Cardiac muscle cell (in vitro differentiated cells and primary cell): ENCODE data around the gene CEP41. TPM values are rescaled to one million over a fixed set of nuclear protein-coding genes. Genes with fewer than 3 reads are reported as not detected.

Experiments used
- DNase-seq, 2 donors: peaks; one replicate each; pipeline versions ENCODE4 v3.0.0 to v3.0.0-alpha.2; 2010 to 2017; ENCODE audit warnings: low read depth in 1 of 2, low spot score in 1 of 2
- H3K27ac ChIP-seq: fragments of 200-600 bp; sonication (generic); 2 replicates; pipeline ENCODE4 v1.5.1; 2016
- H3K27me3 ChIP-seq: fragments of 200-600 bp; sonication (generic); 2 replicates; pipeline ENCODE4 v1.6.0; 2016; ENCODE audit warnings: control low read depth
- H3K36me3 ChIP-seq: fragments of 200-600 bp; sonication (generic); 2 replicates; pipeline ENCODE4 v1.5.1; 2016; ENCODE audit warnings: control low read depth
- H3K4me1 ChIP-seq: fragments of 200-600 bp; sonication (generic); 2 replicates; pipeline ENCODE4 v1.8.1; 2017; ENCODE audit warnings: low read depth, mild to moderate bottlenecking, mixed run types
- H3K4me3 ChIP-seq: fragments of 200-600 bp; sonication (generic); 2 replicates; pipeline ENCODE4 v1.5.1; 2016; ENCODE audit warnings: mild to moderate bottlenecking
- H3K9me3 ChIP-seq: fragments of 200-600 bp; sonication (generic); 2 replicates; pipeline ENCODE4 v1.5.1; 2017; ENCODE audit warnings: low read depth, mild to moderate bottlenecking, control low read depth
- CTCF ChIP-seq: IDR thresholded peaks from 2 replicates; pipeline ENCODE4 v1.5.1; 2012; ENCODE audit warnings: low read depth, mild to moderate bottlenecking, low read length
- polyA plus RNA-seq: library from polyadenylated mRNA; unstranded; fragments of >200 nt; fragmentation: Nextera tagmentation; extraction: Ambion mirVana; gene quantifications from 2 replicates; pipeline ENCODE4 v1.2.1, GENCODE V29; 2016
- total RNA-seq: library from RNA; depleted of rRNA; stranded (reverse); fragments of >200 nt; gene quantifications from 2 replicates; pipeline ENCODE4 v1.2.3, GENCODE V29; 2016

Gene CEP41
- total and polyA plus RNA-seq, 2 experiments from 2014 or later = 8.0 to 27.4 TPM

GRCh38 chr7:130384371-130384801 lies 56.4 kb downstream of the CEP41 start:
- DNase-seq = no peak
- H3K27ac ChIP-seq = no peak overlapping the region
- H3K4me3 ChIP-seq = no peak overlapping the region
- peaks cover 15% of the 10 kb centered on the region for H3K4me1 ChIP-seq
- TF ChIP-seq CTCF = no peak
- no peaks in the 10 kb centered on the region for H3K27me3 ChIP-seq
- no peaks in the 10 kb centered on the region for H3K9me3 ChIP-seq
- no peaks in the 10 kb centered on the region for H3K36me3 ChIP-seq

- Histone ChIP-seq H3K9me3 (no peaks in the 10 kb centered on the region), H3K27ac (no peak overlapping the region), H3K4me1 (peaks cover 15% of the 10 kb centered on the region), H3K36me3 (no peaks in the 10 kb centered on the region), H3K4me3 (no peak overlapping the region), H3K27me3 (no peaks in the 10 kb centered on the region)
- DNase-seq = no peak
- TF ChIP-seq CTCF = no peak
Measured at GRCh38 chr7:130383187-130383980, 57.4 kb downstream of the CEP41 start.

- DNase-seq = no peak
- no peaks in the 10 kb centered on the region for H3K36me3 ChIP-seq
- no peaks in the 10 kb centered on the region for H3K9me3 ChIP-seq
- H3K27ac ChIP-seq = no peak overlapping the region
- no peak overlapping the region for H3K4me3 ChIP-seq
- TF ChIP-seq CTCF = peak; percentile 27
- H3K27me3 ChIP-seq = no peaks in the 10 kb centered on the region
- peaks cover 15% of the 10 kb centered on the region for H3K4me1 ChIP-seq
Measured at GRCh38 chr7:130381468-130382312, 59.1 kb downstream of the CEP41 start.

GRCh38 chr7:130380861-130381455 lies 59.9 kb downstream of the CEP41 start:
- Histone ChIP-seq H3K9me3 (no peaks in the 10 kb centered on the region), H3K27me3 (no peaks in the 10 kb centered on the region), H3K4me1 (peaks cover 15% of the 10 kb centered on the region), H3K4me3 (no peak overlapping the region), H3K27ac (peak overlapping the region; percentile 90), H3K36me3 (no peaks in the 10 kb centered on the region)
- no peak for TF ChIP-seq CTCF
- DNase-seq = no peak
